GM12878 (cell line): ENCODE data around the gene CYP26B1.

ENCODE experiments used
- EGR1 ChIP-seq, 2 experiments: IDR thresholded peaks; 1 replicate in 1 of 2; 2 replicates in 1 of 2; pipeline ENCODE4 v1.6.1; 2011 to 2012; ENCODE audit warnings: low read depth in 2 of 2, low read length in 2 of 2, borderline replicate concordance in 1 of 2, mild to moderate bottlenecking in 1 of 2, moderate library complexity in 1 of 2
- EZH2 ChIP-seq: IDR thresholded peaks from 2 replicates; pipeline ENCODE4 v1.6.1; 2012; ENCODE audit warnings: low read depth, mild to moderate bottlenecking, control low read depth, inconsistent platforms, low read length, borderline replicate concordance; ENCODE audit not compliant: control insufficient read depth
- HDGF ChIP-seq: fragments of 450-650 bp; IDR thresholded peaks from 2 replicates; pipeline ENCODE4 v1.6.1; 2016; ENCODE audit warnings: antibody characterized with exemption
- MXI1 ChIP-seq: fragments of 150-350 bp; IDR thresholded peaks from 2 replicates; pipeline ENCODE4 v1.6.1; 2011; ENCODE audit warnings: low read depth, mild to moderate bottlenecking, inconsistent platforms, low read length, improper control_type of control experiment
- NR2C2 ChIP-seq: IDR thresholded peaks from 2 replicates; pipeline ENCODE4 v1.6.1; 2011; ENCODE audit warnings: borderline replicate concordance, low read depth; ENCODE audit not compliant: control insufficient read depth, insufficient read length
- POLR2A ChIP-seq: IDR thresholded peaks from 2 replicates; pipeline ENCODE4 v1.6.1; 2011; ENCODE audit warnings: low read depth, mild to moderate bottlenecking, low read length
- SP1 ChIP-seq: IDR thresholded peaks from one replicate; pipeline ENCODE4 v1.6.1; 2011; ENCODE audit warnings: low read depth, low read length
- TF ChIP-seq, protein P1 (sequence below), 3 experiments: IDR thresholded peaks in 2 of 3; conservative IDR thresholded peaks in 1 of 3; 2 replicates each; pipeline ENCODE4 v1.5.1; 2011; ENCODE audit warnings: low read depth in 3 of 3, low read length in 3 of 3, mild to moderate bottlenecking in 3 of 3, control low read depth in 2 of 3, moderate library complexity in 2 of 3, inconsistent platforms in 1 of 3, mixed read lengths in 1 of 3; ENCODE audit not compliant: control insufficient read depth in 2 of 3, insufficient read depth in 1 of 3; ENCODE audit errors: extremely low read depth in 1 of 3
- TF ChIP-seq, protein P2 (sequence below): fragments of 450-650 bp; formaldehyde crosslinking; IDR thresholded peaks from 2 replicates; pipeline ENCODE4 v1.4.0; 2022; ENCODE audit warnings: mild to moderate bottlenecking, moderate library complexity
- TF ChIP-seq, protein P3 (sequence below): IDR thresholded peaks from 2 replicates; pipeline ENCODE4 v1.6.1; 2012; ENCODE audit warnings: low read length, inconsistent platforms
- TF ChIP-seq, protein P4 (sequence below): fragments of 450-650 bp; IDR thresholded peaks from 2 replicates; pipeline ENCODE4 v1.6.1; 2016; ENCODE audit warnings: mild to moderate bottlenecking
- TF ChIP-seq, protein P5 (sequence below): IDR thresholded peaks from 2 replicates; pipeline ENCODE4 v1.6.1; 2012; ENCODE audit warnings: low read depth, low read length, improper control_type of control experiment

DNA sequence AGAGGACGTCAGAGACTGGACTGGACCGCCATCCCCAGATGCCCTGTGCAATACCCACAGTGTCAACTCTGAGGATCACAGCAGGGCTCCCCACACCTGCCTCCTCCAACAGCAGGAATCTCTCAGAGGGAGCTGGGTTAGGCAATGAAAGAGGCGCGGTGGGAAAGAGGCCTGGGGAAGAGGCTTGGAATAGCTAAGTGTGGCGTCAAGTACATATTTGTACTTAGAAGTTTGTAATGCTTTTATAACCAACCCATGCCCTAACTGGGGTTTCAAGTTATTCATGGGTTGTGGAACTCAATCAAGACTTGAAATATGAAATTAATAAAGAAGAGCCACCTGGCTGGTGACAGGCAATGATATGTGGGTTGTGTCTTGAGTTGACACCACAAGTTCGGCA lies 28.7 kb downstream of the CYP26B1 start:
- TF ChIP-seq, protein P1, sequence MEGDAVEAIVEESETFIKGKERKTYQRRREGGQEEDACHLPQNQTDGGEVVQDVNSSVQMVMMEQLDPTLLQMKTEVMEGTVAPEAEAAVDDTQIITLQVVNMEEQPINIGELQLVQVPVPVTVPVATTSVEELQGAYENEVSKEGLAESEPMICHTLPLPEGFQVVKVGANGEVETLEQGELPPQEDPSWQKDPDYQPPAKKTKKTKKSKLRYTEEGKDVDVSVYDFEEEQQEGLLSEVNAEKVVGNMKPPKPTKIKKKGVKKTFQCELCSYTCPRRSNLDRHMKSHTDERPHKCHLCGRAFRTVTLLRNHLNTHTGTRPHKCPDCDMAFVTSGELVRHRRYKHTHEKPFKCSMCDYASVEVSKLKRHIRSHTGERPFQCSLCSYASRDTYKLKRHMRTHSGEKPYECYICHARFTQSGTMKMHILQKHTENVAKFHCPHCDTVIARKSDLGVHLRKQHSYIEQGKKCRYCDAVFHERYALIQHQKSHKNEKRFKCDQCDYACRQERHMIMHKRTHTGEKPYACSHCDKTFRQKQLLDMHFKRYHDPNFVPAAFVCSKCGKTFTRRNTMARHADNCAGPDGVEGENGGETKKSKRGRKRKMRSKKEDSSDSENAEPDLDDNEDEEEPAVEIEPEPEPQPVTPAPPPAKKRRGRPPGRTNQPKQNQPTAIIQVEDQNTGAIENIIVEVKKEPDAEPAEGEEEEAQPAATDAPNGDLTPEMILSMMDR (IDR thresholded peaks at IDR 0.05 in 2 of 3, conservative IDR thresholded peaks at IDR 0.05 in 1 of 3; ENCODE audit: control insufficient read depth in 2 of 3, extremely low read depth in 1 of 3, insufficient read depth in 1 of 3, low read depth in 3 of 3, low read length in 3 of 3), result no peak
- TF ChIP-seq, protein P2, sequence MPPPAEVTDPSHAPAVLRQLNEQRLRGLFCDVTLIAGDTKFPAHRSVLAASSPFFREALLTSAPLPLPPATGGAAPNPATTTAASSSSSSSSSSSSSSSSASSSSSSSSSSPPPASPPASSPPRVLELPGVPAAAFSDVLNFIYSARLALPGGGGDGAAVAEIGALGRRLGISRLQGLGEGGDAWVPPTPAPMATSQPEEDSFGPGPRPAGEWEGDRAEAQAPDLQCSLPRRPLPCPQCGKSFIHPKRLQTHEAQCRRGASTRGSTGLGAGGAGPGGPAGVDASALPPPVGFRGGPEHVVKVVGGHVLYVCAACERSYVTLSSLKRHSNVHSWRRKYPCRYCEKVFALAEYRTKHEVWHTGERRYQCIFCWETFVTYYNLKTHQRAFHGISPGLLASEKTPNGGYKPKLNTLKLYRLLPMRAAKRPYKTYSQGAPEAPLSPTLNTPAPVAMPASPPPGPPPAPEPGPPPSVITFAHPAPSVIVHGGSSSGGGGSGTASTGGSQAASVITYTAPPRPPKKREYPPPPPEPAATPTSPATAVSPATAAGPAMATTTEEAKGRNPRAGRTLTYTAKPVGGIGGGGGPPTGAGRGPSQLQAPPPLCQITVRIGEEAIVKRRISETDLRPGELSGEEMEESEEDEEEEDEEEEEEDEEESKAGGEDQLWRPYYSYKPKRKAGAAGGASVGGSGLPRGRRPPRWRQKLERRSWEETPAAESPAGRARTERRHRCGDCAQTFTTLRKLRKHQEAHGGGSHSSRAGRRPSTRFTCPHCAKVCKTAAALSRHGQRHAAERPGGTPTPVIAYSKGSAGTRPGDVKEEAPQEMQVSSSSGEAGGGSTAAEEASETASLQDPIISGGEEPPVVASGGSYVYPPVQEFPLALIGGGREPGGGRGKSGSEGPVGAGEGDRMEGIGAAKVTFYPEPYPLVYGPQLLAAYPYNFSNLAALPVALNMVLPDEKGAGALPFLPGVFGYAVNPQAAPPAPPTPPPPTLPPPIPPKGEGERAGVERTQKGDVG (CRISPR knock-in tag), result no peak
- TF ChIP-seq EGR1 (IDR thresholded peaks at IDR 0.05; ENCODE audit: borderline replicate concordance in 1 of 2, low read depth in 2 of 2, low read length in 2 of 2) (no peak), SP1 (no peak), NR2C2 (no peak), EZH2 (no peak), MXI1 (no peak), POLR2A (no peak), HDGF (no peak)
- TF ChIP-seq, protein P3, sequence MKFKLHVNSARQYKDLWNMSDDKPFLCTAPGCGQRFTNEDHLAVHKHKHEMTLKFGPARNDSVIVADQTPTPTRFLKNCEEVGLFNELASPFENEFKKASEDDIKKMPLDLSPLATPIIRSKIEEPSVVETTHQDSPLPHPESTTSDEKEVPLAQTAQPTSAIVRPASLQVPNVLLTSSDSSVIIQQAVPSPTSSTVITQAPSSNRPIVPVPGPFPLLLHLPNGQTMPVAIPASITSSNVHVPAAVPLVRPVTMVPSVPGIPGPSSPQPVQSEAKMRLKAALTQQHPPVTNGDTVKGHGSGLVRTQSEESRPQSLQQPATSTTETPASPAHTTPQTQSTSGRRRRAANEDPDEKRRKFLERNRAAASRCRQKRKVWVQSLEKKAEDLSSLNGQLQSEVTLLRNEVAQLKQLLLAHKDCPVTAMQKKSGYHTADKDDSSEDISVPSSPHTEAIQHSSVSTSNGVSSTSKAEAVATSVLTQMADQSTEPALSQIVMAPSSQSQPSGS, result no peak
- TF ChIP-seq, protein P4, sequence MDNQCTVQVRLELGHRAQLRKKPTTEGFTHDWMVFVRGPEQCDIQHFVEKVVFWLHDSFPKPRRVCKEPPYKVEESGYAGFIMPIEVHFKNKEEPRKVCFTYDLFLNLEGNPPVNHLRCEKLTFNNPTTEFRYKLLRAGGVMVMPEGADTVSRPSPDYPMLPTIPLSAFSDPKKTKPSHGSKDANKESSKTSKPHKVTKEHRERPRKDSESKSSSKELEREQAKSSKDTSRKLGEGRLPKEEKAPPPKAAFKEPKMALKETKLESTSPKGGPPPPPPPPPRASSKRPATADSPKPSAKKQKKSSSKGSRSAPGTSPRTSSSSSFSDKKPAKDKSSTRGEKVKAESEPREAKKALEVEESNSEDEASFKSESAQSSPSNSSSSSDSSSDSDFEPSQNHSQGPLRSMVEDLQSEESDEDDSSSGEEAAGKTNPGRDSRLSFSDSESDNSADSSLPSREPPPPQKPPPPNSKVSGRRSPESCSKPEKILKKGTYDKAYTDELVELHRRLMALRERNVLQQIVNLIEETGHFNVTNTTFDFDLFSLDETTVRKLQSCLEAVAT, result no peak
- TF ChIP-seq, protein P5, sequence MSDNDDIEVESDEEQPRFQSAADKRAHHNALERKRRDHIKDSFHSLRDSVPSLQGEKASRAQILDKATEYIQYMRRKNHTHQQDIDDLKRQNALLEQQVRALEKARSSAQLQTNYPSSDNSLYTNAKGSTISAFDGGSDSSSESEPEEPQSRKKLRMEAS, result no peak
